Nephron (organoid): ENCODE data around the gene RAD51AP2.
"Not testable (repeated sequence)": the region's sequence is repeated elsewhere in the genome, so short reads cannot be mapped to it uniquely, and the experiment has no call there.

Source experiments
- H3K27ac Mint-ChIP-seq, 3 experiments: 2 replicates each; pipeline ENCODE4 v1.8.0; 2020; ENCODE audit warnings: mixed read lengths in 3 of 3, mild to moderate bottlenecking in 2 of 3, moderate library complexity in 1 of 3
- H3K27me3 Mint-ChIP-seq: 2 replicates; pipeline ENCODE4 v1.8.0; 2021; ENCODE audit warnings: low read depth, mild to moderate bottlenecking, moderate library complexity, mixed read lengths
- H3K36me3 Mint-ChIP-seq: 2 replicates; pipeline ENCODE4 v1.8.0; 2020; ENCODE audit warnings: low read depth, mixed read lengths
- H3K4me1 Mint-ChIP-seq: 2 replicates; pipeline ENCODE4 v1.8.0; 2020; ENCODE audit warnings: mixed read lengths
- H3K4me3 Mint-ChIP-seq, 3 experiments: 2 replicates each; pipeline ENCODE4 v1.8.0; 2020; ENCODE audit warnings: mild to moderate bottlenecking in 3 of 3, mixed read lengths in 3 of 3, moderate library complexity in 2 of 3
- H3K9me3 Mint-ChIP-seq: 2 replicates; pipeline ENCODE4 v1.8.0; 2020; ENCODE audit warnings: mixed read lengths
- CTCF ChIP-seq, 3 experiments: fragments of 200-600 bp; sonication (generic); IDR thresholded peaks; one replicate each; pipeline ENCODE4 v1.5.0; 2021; ENCODE audit warnings: antibody characterized with exemption in 3 of 3; ENCODE audit not compliant: unreplicated experiment in 3 of 3

Gene RAD51AP2

GRCh38 chr2:17515652-17516051 lies 2.6 kb downstream of the RAD51AP2 start:
- H3K36me3 Mint-ChIP-seq, result no peaks in the 10 kb centered on the region
- no peak overlapping the region for H3K4me3 Mint-ChIP-seq
- H3K4me1 Mint-ChIP-seq, result peaks cover 8% of the 10 kb centered on the region
- H3K9me3 Mint-ChIP-seq, result no peaks in the 10 kb centered on the region
- TF ChIP-seq CTCF (IDR thresholded peaks at IDR 0.05; ENCODE audit: unreplicated experiment in 3 of 3), result no peak
- H3K27me3 Mint-ChIP-seq, result peaks cover 16% of the 10 kb centered on the region
- H3K27ac Mint-ChIP-seq, result no peak overlapping the region

GRCh38 chr2:17506736-17507616 lies 11.3 kb downstream of the RAD51AP2 start:
- TF ChIP-seq CTCF (IDR thresholded peaks at IDR 0.05; ENCODE audit: unreplicated experiment in 3 of 3), result no peak
- Mint-ChIP-seq H3K27ac (no peak overlapping the region), H3K27me3 (no peaks in the 10 kb centered on the region), H3K4me1 (no peaks in the 10 kb centered on the region), H3K4me3 (no peak overlapping the region), H3K9me3 (no peaks in the 10 kb centered on the region), H3K36me3 (no peaks in the 10 kb centered on the region)

- H3K4me3 Mint-ChIP-seq, result no peak overlapping the region
- H3K36me3 Mint-ChIP-seq, result no peaks in the 10 kb centered on the region
- no peaks in the 10 kb centered on the region for H3K4me1 Mint-ChIP-seq
- no peak overlapping the region for H3K27ac Mint-ChIP-seq
- no peak for TF ChIP-seq CTCF (IDR thresholded peaks at IDR 0.05; ENCODE audit: unreplicated experiment in 3 of 3)
- H3K9me3 Mint-ChIP-seq, result no peaks in the 10 kb centered on the region
- H3K27me3 Mint-ChIP-seq, result no peaks in the 10 kb centered on the region
Measured at GRCh38 chr2:17497718-17498117, 20.5 kb downstream of the RAD51AP2 start.

- TF ChIP-seq CTCF (IDR thresholded peaks at IDR 0.05; ENCODE audit: unreplicated experiment in 3 of 3), result no peak
- no peaks in the 10 kb centered on the region for H3K27me3 Mint-ChIP-seq
Measured at GRCh38 chr2:17495590-17495989, 22.6 kb downstream of the RAD51AP2 start.

GRCh38 chr2:17490165-17490564 lies 28.1 kb downstream of the RAD51AP2 start:
- H3K4me3 Mint-ChIP-seq, H3K4me1 Mint-ChIP-seq, H3K36me3 Mint-ChIP-seq, H3K27ac Mint-ChIP-seq, H3K9me3 Mint-ChIP-seq, H3K27me3 Mint-ChIP-seq: not testable (repeated sequence)

More at GRCh38 chr2:17495590-17495989, 22.6 kb downstream of the RAD51AP2 start:
- no peaks in the 10 kb centered on the region for H3K4me1 Mint-ChIP-seq
- no peak overlapping the region for H3K4me3 Mint-ChIP-seq
- no peaks in the 10 kb centered on the region for H3K36me3 Mint-ChIP-seq
- H3K27ac Mint-ChIP-seq, result no peak overlapping the region
- no peaks in the 10 kb centered on the region for H3K9me3 Mint-ChIP-seq

- not testable (repeated sequence) for H3K27me3 Mint-ChIP-seq, H3K9me3 Mint-ChIP-seq, H3K4me1 Mint-ChIP-seq, H3K4me3 Mint-ChIP-seq, H3K36me3 Mint-ChIP-seq, H3K27ac Mint-ChIP-seq
Measured at GRCh38 chr2:17488610-17489009, 29.6 kb downstream of the RAD51AP2 start.

GRCh38 chr2:17483496-17483895 lies 34.7 kb downstream of the RAD51AP2 start:
- no peaks in the 10 kb centered on the region for H3K27me3 Mint-ChIP-seq
- H3K4me3 Mint-ChIP-seq, result no peak overlapping the region
- no peaks in the 10 kb centered on the region for H3K9me3 Mint-ChIP-seq
- no peaks in the 10 kb centered on the region for H3K36me3 Mint-ChIP-seq
- no peaks in the 10 kb centered on the region for H3K4me1 Mint-ChIP-seq
- no peak overlapping the region for H3K27ac Mint-ChIP-seq
- no peak for TF ChIP-seq CTCF (IDR thresholded peaks at IDR 0.05; ENCODE audit: unreplicated experiment in 3 of 3)
